HEK293 (cell line): ENCODE data around the gene ARL15.

Source experiments
- CTCF ChIP-seq: fragments of 450-650 bp; formaldehyde crosslinking; IDR thresholded peaks from 2 replicates; pipeline ENCODE4 v1.5.1; 2016; ENCODE audit warnings: missing biosample characterization, missing genetic modification characterization
- KLF1 ChIP-seq: fragments of 450-650 bp; formaldehyde crosslinking; IDR thresholded peaks from 2 replicates; pipeline ENCODE4 v1.5.1; 2016; ENCODE audit warnings: missing biosample characterization, missing genetic modification characterization
- ZBTB21 ChIP-seq: fragments of 450-650 bp; formaldehyde crosslinking; IDR thresholded peaks from 2 replicates; pipeline ENCODE4 v1.5.1; 2017; ENCODE audit warnings: missing biosample characterization, missing genetic modification characterization
- ZNF248 ChIP-seq: fragments of 450-650 bp; formaldehyde crosslinking; IDR thresholded peaks from 2 replicates; pipeline ENCODE4 v1.5.1; 2017; ENCODE audit warnings: missing biosample characterization, missing genetic modification characterization
- ZNF292 ChIP-seq: fragments of 450-650 bp; formaldehyde crosslinking; IDR thresholded peaks from 2 replicates; pipeline ENCODE4 v1.5.1; 2016; ENCODE audit warnings: low read depth, missing biosample characterization, missing genetic modification characterization, borderline replicate concordance
- ZNF670 ChIP-seq: fragments of 450-650 bp; formaldehyde crosslinking; IDR thresholded peaks from 2 replicates; pipeline ENCODE4 v1.5.1; 2016; ENCODE audit warnings: missing biosample characterization, missing genetic modification characterization, low read depth
- ZNF747 ChIP-seq: fragments of 450-650 bp; formaldehyde crosslinking; IDR thresholded peaks from 2 replicates; pipeline ENCODE4 v1.5.1; 2016; ENCODE audit warnings: missing biosample characterization, missing genetic modification characterization

- TF ChIP-seq ZBTB21 (tag by site-specific recombination) (no peak), CTCF (tag by site-specific recombination) (no peak), ZNF670 (tag by site-specific recombination) (no peak), ZNF747 (tag by site-specific recombination) (no peak), KLF1 (tag by site-specific recombination) (no peak), ZNF248 (no peak), ZNF292 (no peak)
Measured at GRCh38 chr5:54062958-54063357, 247.4 kb downstream of the ARL15 start.
